ENCODE data around the gene RSPRY1. TPM values are rescaled to one million over a fixed set of nuclear protein-coding genes. Genes with fewer than 3 reads are reported as not detected.
A peak's percentile ranks its signal among the peaks of the same experiment; 100 is the strongest.

Gene RSPRY1
- total and polyA plus RNA-seq, 8 donors: 32.5 to 46.8 (median 39.8) TPM

- intact Hi-C loops (cut with DNase I): no loop called here
- H3K27me3 ChIP-seq: no peaks in the 10 kb centered on the region
- TF ChIP-seq CTCF (IDR thresholded peaks at IDR 0.05): no peak
- no peaks in the 10 kb centered on the region for H3K9me3 ChIP-seq
- DNase-seq: peak in 2 of 4 donors; percentile 39 to 55
- ATAC-seq: peak; percentile 13
- no peak overlapping the region for H3K4me3 ChIP-seq
- peaks cover 5 to 63% of the 10 kb centered on the region in 2 donors for H3K4me1 ChIP-seq
- H3K36me3 ChIP-seq: peaks cover 0 to 21% of the 10 kb centered on the region in 2 donors
- peak overlapping the region in 1 of 2 donors; percentile 67 for H3K27ac ChIP-seq
These were observed 38.5 kb upstream of the RSPRY1 start for GRCh38 chr16:57147381-57148221.

- peaks cover 0 to 29% of the 10 kb centered on the region in 2 donors for H3K36me3 ChIP-seq
- ATAC-seq (no peak), DNase-seq (peak in 1 of 4 donors; percentile 10)
- no peak overlapping the region for H3K4me3 ChIP-seq
- no peaks in the 10 kb centered on the region for H3K9me3 ChIP-seq
- peaks cover 5 to 57% of the 10 kb centered on the region in 2 donors for H3K4me1 ChIP-seq
- H3K27ac ChIP-seq: peak overlapping the region; percentile 44 to 67
- intact Hi-C loops (cut with DNase I): no loop called here
- TF ChIP-seq CTCF (IDR thresholded peaks at IDR 0.05): no peak
- H3K27me3 ChIP-seq: no peaks in the 10 kb centered on the region
These were observed 37.6 kb upstream of the RSPRY1 start for GRCh38 chr16:57148481-57148880.

GRCh38 chr16:57149391-57149790 is 36.7 kb upstream of the RSPRY1 start:
- Histone ChIP-seq H3K36me3 (peaks cover 0 to 38% of the 10 kb centered on the region in 2 donors), H3K4me1 (peaks cover 5 to 49% of the 10 kb centered on the region in 2 donors), H3K27ac (peak overlapping the region in 1 of 2 donors; percentile 67), H3K4me3 (no peak overlapping the region), H3K27me3 (no peaks in the 10 kb centered on the region), H3K9me3 (no peaks in the 10 kb centered on the region)
- intact Hi-C loops (cut with DNase I): no loop called here
- DNase-seq (peak in 1 of 4 donors; percentile 60), ATAC-seq (no peak)
- TF ChIP-seq CTCF (IDR thresholded peaks at IDR 0.05): no peak

GRCh38 chr16:57150682-57151330 is 35.3 kb upstream of the RSPRY1 start:
- peaks cover 0 to 50% of the 10 kb centered on the region in 2 donors for H3K36me3 ChIP-seq
- ATAC-seq (no peak), DNase-seq (peak in 1 of 4 donors; percentile 15)
- H3K4me3 ChIP-seq: no peak overlapping the region
- H3K9me3 ChIP-seq: no peaks in the 10 kb centered on the region
- H3K4me1 ChIP-seq: peaks cover 5 to 43% of the 10 kb centered on the region in 2 donors
- TF ChIP-seq CTCF (IDR thresholded peaks at IDR 0.05): no peak
- intact Hi-C loops (cut with DNase I): no loop called here
- H3K27me3 ChIP-seq: no peaks in the 10 kb centered on the region
- H3K27ac ChIP-seq: no peak overlapping the region

- ATAC-seq: no peak
These were observed 34.8 kb upstream of the RSPRY1 start for GRCh38 chr16:57151369-57151768.

More at GRCh38 chr16:57151369-57151768, 34.8 kb upstream of the RSPRY1 start:
- intact Hi-C loops (cut with DNase I): no loop called here
- TF ChIP-seq CTCF (IDR thresholded peaks at IDR 0.05): no peak
- no peak for DNase-seq
- no peak overlapping the region for H3K4me3 ChIP-seq
- peaks cover 5 to 37% of the 10 kb centered on the region in 2 donors for H3K4me1 ChIP-seq
- H3K27me3 ChIP-seq: no peaks in the 10 kb centered on the region
- peaks cover 0 to 51% of the 10 kb centered on the region in 2 donors for H3K36me3 ChIP-seq
- no peak overlapping the region for H3K27ac ChIP-seq
- no peaks in the 10 kb centered on the region for H3K9me3 ChIP-seq
